HS-5 (cell line): Measurements from ENCODE around the gene ANKRD31.
"Not testable (repeated sequence)": the region's sequence is repeated elsewhere in the genome, so short reads cannot be mapped to it uniquely, and the experiment has no call there.

Experiments used
- DNase-seq: peaks from one replicate; pipeline ENCODE4 v3.0.0-alpha.2; 2012; ENCODE audit warnings: low read depth

The ANKRD31 gene

GRCh38 chr5:75234251-75234650 lies 2.4 kb downstream of the ANKRD31 start:
- no peak for DNase-seq

- DNase-seq: no peak
Observed at GRCh38 chr5:75226916-75227315, 9.8 kb downstream of the ANKRD31 start.

DNA sequence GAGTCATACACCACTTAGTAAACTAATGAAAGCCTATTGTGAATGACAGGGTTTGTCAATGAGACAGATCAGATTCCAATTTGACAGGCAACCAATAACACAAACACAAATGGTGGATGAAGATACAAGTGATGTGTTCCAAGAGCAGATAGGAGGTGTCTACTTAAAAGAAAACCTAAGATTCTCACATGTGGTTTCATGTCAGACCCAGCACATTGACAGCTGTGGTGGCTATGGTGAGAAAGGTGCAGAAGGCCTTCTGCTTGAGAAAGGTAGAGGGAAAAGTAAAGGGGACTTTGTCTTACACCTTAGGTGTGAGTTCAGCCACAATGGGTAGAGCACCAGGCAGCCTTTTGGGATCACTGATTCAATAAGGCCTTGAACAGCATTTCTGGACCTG lies 11.2 kb downstream of the ANKRD31 start:
- no peak for DNase-seq

DNA sequence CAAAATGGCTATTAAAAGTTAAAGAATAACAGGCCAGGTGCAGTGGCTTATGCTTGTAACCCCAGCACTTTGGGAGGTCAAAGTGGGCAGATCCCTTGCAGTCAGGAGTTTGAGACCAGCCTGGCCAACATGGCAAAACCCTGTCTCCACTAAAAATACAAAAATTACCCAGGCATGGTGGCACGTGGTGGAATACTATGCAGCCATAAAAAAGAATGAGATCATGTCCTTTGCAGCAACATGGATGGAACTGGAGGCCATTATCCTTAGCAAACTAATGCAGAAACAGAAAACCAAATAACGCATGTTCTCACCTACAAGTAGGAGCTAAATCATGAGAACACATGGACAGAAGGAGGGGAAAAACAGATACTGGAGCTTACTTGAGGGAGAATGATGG lies 15.9 kb downstream of the ANKRD31 start:
- DNase-seq: not testable (repeated sequence)

DNA sequence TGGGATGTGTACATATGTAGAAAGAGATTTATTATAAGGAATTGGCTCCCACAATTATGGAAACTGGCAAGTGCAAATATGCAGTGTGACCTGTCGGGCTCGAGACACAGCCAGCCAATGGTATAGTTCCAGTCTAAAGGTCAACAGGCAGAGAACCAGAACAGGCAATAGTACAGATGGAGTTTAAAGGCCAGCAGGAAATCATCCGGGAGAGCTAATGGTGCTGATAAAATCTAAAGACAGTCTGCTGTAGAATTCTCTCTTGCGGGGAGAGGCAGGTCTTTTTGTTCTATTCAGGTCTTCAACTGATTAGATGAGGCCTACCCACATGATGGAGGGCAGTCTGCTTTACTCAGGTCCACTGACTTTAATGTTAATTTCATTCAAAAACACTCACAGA lies 21.8 kb downstream of the ANKRD31 start:
- DNase-seq: no peak

- no peak for DNase-seq
Observed at GRCh38 chr5:75214409-75214808, 22.3 kb downstream of the ANKRD31 start.

GRCh38 chr5:75203604-75204003 lies 33.1 kb downstream of the ANKRD31 start:
- no peak for DNase-seq

DNA sequence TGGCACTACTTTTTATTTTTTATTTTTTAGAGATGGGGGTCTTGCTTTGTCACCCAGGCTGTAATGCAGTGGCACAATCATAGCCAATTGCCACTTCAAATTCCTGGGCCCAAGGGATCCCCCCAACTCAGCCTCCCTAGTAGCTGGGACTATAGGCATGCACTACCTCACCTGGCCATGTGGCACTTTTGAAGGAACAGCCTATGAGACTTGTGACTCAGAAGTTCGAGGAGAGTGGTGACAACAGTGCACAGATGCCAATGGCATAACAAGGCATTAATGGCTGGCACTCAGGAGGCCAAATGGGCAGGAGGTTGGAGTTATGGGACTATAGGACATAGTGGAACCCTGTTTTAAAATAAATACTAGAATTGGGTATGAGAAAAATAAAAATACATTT lies 33.7 kb downstream of the ANKRD31 start:
- DNase-seq: no peak

- no peak for DNase-seq
Observed at GRCh38 chr5:75200776-75201175, 35.9 kb downstream of the ANKRD31 start.

GRCh38 chr5:75199946-75200345 lies 36.7 kb downstream of the ANKRD31 start:
- DNase-seq: no peak

DNA sequence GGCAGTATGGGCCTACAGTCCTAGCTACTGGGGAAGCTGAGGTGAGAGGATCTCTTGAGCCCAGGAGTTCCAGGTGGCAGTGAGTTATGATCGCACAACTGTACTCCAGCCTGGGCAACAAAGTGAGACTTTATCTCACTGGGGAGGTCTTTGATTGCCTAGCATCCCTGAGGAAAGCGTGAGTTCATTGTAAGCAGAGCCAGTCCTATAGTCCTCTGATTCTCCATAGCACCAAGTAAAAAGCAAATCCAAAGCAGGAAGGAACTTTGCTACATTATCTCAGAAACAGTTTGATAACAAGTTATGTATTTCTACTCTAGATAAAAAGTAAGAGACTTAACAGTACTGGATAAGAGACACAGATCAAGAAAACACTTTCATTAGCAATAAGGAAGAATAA lies 37.6 kb downstream of the ANKRD31 start:
- DNase-seq: no peak

- no peak for DNase-seq
Observed at GRCh38 chr5:75197745-75198144, 38.9 kb downstream of the ANKRD31 start.

- no peak for DNase-seq
Observed at GRCh38 chr5:75192804-75193203, 43.9 kb downstream of the ANKRD31 start.

- DNase-seq: no peak
Observed at GRCh38 chr5:75192264-75192663, 44.4 kb downstream of the ANKRD31 start.

DNA sequence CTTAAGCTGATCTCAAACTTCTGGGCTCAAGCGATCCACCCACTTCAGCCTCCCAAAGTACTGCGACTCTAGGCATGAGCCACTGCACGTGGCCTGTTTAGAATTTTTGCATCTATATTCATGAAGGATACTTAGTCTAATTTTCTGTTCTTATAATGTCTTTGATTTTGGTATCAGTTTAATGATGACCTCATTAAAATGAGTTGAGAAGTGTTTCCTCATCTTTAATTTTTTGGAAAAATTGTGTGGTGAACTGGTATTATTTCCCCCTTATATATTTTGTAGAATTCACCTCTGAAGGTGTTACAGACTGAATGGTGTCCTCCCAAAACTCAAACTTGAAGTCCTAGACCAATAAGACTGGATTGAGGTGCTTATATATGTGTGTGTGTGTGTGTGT lies 46.5 kb downstream of the ANKRD31 start:
- no peak for DNase-seq

DNA sequence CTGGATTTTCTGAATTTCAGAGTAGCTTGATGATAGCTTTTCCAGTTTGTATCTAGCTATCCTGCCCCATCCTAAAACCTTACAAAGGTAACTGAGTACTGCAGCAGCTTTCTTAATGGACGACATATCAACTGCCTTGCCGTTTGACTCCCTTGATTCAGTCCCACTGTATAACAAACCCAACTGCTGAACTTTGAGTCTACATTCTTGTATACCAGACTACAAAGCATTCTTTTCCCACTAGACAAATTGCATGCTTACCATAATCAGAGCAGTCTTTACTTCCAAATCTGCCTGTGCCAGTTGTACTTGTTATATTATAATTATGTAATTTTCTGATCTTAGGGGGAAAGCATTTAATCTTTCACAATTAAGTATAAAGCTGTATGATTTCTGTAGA lies 47.3 kb downstream of the ANKRD31 start:
- DNase-seq: no peak

DNA sequence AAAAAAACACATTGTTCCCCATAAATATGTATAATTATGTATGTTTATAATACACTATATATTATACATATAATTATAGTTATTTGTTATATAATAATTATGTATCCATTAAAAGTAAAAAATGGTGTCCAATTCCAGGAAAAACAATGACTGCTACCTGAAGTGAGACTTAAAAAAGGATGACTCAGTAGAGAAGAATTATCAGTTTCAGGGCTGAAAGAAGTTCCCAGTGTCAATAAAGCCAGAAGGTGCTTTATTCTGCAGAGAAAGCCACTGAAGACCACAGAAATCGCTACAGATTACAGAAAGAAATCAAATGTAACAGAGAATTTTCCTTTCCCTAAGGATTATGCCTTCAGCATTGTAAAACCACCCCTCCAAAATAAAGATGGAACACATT lies 50.9 kb downstream of the ANKRD31 start:
- DNase-seq: no peak

GRCh38 chr5:75176009-75176408 lies 60.7 kb downstream of the ANKRD31 start:
- DNase-seq: not testable (repeated sequence)

DNA sequence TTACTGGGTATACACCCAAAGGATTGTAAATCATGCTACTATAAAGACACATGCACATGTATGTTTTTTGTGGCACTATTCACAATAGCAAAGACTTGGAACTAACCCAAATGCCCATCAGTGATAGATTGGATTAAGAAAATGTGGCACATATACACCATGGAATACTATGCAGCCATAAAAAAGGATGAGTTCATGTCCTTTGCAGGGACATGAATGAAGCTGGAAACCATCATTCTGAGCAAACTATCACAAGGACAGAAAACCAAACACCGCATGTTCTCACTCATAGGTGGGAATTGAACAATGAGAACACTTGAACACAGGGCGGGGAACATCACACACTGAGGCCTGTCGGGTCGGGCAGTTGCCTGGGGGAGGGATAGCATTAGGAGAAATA lies 61.8 kb downstream of the ANKRD31 start:
- not testable (repeated sequence) for DNase-seq

DNA sequence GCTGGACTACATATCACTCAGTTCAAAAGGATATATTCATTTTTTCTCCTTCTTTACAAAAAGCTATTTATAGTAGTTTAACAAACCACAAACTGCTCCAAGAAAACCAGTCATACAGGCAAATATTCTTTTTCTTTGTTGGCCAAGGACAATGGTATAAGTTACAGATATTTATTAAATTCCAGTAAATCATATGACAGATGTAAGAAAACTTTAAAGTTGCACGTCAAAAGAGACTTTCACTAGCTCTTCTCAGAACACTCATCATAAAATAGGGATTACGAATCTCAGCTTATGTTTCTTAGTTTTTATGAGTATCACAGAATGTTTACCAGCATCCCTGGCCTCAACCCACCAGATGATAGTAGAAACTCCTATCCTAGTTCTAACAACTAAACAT lies 67.2 kb downstream of the ANKRD31 start:
- DNase-seq: no peak

GRCh38 chr5:75168026-75168735 lies 68.5 kb downstream of the ANKRD31 start:
- no peak for DNase-seq

DNA sequence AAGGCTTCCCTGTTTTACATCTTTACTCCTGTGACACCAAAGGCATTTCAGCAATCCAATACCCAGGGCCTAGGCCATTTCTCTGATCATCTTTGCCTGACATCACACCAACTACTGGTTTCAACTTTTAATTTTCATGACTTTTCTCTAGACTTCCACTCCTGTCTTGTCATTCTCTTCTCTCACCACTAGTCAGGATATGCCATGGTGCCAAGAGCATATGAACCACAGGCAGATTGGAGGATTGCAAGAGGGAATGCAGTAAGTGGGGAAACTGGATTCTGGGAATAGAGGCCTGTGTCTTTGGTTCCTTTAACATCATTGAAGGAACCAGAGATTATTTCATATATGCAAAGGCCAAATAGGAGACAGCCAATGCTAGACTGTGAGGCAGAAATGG lies 69.3 kb downstream of the ANKRD31 start:
- no peak for DNase-seq

GRCh38 chr5:75161508-75161907 lies 75.2 kb downstream of the ANKRD31 start:
- DNase-seq: not testable (repeated sequence)

- DNase-seq: no peak
Observed at GRCh38 chr5:75156585-75156984, 80.1 kb downstream of the ANKRD31 start.

GRCh38 chr5:75152860-75153259 lies 83.8 kb downstream of the ANKRD31 start:
- DNase-seq: no peak
